8988T (cell line): Measurements from ENCODE around the gene GCA.

Source experiments
- DNase-seq: peaks from one replicate; pipeline ENCODE4 v3.0.0; 2011

GCA gene

DNA sequence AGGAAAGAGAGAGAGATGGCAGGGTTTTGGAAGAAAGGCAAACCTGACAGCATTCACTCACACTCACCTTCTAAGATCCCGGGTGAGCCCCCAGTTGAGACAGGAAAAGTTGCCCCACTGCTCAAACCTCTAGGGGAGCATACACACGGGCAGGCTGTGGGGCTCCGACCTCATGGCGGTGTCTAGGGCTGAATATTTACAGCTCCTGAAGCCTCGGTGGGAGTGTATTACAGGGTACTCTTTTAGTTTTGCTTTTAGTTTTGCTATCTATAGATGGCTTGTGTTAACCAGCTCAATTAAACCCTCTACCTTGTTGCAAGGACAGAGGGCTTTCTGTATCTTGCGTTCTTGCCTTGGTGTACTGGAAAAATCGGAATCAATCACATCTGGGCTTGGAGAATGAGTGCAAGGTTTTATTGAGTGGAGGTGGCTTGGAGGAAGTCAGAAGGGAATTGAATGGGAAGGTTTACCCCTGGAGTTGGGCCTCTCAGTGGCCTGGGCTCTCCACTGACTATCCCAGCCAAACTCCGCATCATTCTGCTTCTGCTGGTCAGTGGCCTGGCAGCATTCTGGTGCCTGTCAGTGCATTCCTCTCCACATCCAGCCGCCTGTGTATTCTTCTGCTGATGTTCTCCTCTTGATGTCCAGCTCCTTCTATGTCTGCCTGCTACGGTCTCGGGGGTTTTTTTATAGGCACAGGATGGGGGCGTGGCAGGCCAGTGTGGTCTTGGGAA lies 15.3 kb upstream of the GCA start:
- DNase-seq, result no peak

DNA sequence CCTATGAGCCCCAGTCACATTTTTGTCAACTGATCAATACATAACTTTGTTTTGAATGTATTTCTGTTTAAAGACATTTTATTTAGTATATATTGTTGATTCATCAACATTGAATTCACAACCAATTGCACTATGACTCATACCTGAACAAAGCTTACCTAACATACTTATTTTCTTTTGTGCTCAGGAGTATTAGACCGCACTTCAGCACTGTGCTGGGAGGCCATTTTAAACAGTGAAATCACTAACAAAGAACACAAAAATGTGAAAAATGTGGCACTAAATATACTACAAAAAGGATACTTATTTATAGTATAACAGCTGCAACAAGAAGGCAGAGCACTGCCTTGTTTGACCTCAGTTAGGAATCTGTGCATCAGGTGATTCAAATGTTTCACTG lies 13.1 kb upstream of the GCA start:
- DNase-seq, result no peak

DNA sequence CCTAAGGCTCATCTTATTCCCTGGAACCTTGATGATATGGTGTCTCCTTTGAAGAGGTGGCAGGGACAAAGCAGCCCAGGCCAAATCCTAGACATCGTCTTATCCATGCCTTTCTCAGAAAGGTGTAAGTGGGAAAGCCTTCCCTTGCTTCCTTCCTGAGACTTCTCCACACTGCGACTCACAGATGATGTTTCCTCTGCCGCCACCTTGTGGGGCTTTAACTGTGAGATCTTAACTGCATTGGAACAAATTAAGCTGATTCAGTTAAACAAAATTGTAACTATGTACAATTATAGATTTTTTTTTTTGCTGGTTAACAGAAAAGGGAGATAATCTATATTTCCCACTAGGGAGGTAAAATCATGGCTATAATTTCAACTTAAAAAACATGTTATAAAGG lies 10.0 kb upstream of the GCA start:
- no peak for DNase-seq

DNA sequence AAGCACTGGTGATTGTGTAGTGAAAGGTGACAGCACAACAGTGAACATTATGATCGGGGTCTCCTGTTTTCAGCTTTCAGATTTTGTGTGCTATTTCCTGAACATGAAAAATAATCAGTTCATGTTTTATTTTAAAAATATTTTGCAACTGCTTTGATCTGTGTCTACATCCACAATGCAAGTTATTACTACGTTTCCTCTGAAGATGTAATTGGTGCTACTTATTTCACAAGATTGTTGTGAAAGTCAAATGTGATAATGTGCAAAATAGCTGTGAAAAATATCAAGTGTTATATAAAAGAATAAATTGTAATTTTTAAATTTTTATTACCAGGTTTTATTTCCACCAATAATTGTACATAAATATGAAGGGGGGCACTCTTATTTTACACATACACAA lies 6.1 kb upstream of the GCA start:
- no peak for DNase-seq

DNA sequence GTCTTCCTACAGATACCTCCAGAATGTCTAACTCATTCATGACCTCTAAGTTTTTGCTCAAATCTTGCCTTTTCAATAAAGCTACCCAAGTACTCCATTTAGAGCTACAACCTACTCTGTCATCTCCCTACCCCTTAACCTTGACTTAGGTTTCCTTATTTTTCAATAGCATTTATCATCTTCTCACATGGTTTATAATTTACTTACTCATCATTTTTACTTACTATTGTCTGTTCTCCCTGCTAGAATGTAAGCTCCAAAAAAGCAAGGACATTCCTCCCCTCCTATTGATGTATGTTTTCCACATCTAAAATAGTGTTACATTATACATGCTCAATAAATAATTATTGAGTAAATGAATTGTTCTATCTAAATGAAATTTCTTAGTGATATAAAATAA lies 3.1 kb upstream of the GCA start:
- no peak for DNase-seq

DNA sequence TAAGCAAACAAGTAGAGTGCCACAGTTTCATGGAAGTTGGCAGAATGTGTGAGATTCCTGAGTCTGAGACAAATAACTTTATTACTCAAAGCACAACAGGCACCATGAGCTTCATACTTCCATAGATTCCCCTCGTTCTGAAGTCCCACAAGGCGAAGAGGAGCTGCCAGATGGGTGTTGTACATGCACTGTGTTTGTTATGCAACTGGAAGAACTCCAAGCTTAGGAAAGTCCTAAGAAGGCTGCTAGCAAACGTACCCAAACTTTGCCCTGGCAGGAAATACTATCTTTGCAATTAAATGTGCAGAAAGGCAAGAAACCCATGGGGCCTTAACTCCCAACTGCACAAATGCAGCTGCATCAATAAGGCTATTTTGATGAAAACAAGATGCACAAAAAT lies 1.6 kb upstream of the GCA start:
- DNase-seq, result no peak

DNA sequence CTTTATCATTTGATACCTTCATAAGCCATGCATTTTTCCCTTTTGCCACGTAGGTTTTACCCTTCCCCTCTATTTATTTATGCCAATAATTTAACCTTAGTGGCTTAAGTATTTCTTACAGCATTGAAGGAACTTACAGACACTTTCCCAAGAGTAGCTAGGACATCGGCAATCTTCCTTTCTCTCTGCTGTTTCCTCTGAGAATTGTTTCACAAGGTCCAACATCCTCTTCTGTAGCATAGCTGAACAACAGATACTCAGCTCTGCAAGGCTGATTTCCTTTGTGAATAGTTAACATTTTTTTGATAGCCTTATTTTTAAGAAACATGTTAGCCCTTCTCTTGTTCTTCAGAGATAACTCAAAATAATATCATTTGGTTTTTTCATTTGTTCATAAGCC lies 1.1 kb upstream of the GCA start:
- DNase-seq, result no peak

DNA sequence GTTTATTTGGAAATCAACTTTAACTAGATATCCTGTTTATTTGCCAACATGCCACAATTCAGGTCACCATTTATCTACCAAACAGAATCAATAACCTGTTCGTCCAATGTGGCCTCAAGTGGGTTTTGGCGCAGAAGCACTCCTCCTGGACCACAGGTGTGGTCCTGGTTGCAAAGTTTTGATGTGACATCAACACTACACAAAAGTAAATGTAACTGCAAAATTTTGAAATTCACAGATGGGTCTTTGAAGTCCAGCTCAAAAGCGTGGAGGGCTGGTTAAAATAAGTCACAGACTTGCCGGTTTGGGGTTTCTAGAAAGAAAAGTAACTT lies 474 bp upstream of the GCA start:
- DNase-seq, result no peak

DNA sequence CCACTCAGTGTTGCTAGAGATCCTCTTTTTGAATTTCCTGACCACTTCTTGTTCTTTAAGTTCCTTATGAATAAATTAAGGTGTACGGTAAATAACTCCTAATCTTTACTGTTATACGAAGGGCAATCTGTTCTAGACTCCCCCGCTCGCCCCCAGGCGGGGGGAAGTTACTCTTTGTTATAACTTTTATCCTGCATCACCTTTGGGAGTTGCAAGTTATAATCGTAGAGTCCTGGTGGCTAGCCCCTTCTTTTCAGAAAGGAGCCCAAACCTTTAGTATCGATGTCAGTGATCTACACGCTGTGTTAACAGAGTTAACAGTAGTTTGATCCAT lies 652 bp downstream of the GCA start:
- DNase-seq, result no peak

DNA sequence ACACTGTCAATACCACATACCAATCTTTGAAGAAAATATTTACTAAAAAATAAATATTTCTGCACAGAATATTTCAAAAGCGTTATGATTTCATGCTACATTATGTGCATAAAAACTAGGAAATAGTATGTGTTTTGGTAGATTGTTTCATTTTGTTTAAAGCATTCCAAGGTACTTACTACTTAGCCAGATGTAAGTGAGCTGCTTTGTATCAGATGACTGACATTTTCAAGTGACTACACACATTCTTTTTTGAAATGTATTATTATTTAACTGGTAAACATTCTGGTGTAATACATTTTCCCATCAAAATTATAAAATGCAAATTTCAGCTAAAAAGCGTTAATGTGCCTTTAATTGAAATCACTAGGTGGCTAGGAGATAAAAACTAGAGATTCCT lies 21.5 kb downstream of the GCA start:
- DNase-seq, result no peak

DNA sequence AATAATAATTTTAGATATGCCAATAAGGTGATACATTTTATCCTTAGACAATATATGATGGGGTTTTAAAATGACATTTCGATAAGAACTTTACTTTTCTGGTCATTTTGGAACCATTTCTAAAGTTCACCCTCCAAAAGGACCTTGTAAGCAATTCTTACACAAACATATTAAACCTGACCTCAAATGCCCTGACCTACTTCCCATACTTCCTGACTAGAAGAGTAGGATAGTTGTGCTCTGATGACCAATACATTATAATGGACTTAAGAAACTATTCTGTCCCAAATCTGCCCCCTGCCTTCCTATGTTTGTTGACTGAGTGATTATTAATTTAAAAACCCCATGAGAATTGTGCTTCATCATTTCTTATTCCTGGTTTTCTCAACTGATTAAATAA lies 24.6 kb downstream of the GCA start:
- no peak for DNase-seq

DNA sequence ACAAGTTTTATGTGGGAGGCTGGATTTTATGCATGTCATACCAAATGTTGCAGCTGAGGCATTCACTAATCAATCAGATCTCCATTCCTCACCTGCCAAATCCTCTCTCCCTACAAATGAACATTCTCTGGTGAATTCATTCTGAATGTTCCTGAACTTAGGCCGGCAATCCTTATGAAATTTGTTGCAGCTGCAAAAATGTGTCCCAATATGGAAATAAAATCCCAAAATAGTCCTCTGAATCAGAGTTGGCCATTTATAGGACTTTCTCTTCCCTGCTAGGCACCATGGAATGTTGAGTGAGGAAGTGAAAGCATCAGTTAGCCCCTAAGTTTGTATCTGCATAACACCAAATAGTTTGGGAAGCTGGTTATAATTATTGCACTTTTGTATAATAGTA lies 25.6 kb downstream of the GCA start:
- DNase-seq, result no peak

DNA sequence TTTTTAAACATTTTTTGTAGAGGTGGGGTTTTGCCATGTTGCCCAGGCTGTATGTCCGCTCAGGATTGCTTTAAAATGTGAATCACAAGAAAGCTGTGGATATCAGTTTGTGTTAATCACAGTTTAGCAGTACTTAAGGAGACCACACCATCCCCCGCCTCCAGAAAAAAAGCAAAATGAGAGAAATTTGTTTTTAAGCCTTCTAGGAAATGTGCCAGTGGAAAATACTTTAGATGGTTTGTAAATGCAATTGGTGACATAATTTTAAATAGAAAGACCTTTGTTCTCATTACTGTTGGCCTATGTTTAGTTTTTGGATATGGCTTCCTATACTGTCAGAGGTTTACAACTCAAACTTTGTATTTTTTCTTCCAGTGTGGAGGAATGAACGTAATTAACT lies 27.0 kb downstream of the GCA start:
- no peak for DNase-seq

DNA sequence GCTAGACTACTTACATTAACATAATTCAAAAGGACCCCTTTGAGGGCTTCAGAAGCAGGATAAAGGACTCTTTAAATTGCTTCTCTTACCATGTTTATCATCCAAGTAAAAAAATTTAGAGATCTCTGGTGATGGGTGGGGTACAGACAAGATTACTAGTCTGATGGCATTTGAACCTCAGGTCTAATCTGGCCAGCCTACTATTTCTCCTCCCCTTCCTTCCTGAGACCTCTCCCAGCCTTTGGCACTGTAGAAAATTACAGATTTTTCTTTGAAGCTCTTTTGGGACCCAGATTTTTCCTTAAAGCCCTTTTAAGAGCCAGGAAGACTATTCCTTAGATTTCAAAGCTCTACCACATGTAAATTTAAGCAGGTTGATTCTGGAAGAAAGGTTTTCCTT lies 28.9 kb downstream of the GCA start:
- DNase-seq, result no peak

DNA sequence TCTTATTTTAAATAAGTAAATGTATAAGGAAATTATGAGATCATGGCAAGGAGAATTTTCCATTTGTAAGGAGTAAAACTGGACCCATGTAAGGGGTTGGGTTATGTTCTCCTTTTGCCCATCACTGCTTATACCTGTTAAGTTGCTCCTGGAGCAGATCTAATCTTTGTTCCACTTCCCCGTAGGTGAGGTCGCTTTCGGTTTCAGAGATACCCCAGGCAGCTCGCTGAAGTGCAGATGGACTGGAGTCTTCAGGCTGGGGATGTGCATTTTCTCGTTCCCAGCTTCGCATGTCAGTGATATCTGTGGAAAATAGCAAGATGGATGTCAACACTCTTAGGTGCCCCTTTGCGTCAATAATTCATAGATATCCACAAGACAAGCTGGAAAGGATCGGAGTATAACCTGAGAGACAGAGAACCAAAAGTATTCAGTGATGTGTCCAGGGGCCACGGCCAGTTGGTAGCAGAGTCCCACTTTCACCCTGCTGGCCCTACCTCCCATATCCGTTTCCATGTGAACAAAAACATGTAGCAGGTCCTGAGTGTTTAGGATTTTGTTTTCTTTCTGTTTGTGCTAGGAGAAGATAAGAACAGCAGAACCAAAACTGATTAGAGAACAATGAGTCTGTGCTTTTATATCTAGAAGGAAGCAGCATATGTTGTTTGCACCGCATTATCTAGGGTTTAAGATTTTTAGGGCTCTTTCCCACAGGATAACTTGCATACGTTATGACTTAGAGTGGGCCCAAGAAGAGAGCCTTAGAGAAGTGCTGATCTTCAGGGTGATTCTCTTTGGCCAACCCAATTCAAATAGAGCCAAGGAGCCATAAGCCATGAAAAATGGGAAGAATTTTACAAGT lies 36.0 kb downstream of the GCA start:
- DNase-seq, result no peak

DNA sequence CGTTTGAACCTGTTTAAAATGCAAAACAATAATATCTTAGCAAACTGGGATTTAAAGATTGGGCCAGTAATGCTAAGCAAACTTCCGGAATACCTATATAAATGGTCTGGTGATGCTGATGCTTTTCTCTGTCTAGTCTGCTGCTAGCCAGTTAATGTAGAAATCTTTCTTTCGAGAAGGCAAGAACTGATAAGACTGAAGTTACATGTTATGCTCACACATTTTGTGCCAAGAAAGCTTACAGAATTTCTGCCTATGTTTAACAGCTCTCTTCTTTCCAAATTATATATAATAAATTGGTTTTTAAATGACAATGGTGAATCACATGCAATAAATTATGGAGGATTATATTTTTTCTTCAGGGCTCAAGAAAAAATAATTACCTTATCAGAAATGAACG lies 37.9 kb downstream of the GCA start:
- DNase-seq, result no peak

DNA sequence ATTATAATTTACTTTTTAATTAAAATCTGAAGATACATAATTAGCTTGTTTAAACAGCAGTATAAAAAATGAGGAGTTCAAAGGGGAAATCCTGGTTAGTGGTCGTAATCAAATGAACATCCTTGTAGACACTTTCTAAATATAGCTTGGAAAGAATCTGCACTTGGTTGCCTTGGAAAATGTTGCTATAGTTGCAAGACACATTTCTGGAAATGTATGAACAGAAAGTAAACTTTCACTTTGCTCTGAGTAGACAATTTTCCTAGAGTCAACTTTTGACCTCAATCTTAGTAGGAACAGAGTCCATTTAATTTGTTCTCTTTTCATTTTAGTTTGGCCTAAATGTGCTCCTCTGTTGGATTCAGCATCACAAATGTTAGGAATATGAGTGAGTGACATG lies 38.3 kb downstream of the GCA start:
- DNase-seq, result no peak

DNA sequence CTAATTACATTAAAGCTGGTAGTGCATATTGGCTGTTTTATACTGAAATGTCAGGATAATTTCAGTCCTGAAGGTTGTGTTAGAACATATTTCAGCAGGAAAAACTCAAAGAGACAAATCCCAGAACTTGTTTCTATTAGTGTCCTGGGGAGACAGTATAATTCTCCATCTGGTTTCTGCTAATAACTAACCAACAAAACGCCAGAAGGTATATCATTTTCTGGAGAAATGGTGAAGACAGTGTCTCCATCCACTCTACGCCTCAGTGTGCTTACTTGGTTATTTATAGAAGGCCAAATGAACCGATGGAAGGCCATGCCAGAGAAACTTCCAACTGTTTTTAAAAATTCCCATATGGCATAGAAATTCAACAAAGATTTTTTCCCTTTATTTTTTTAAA lies 41.6 kb downstream of the GCA start:
- no peak for DNase-seq

DNA sequence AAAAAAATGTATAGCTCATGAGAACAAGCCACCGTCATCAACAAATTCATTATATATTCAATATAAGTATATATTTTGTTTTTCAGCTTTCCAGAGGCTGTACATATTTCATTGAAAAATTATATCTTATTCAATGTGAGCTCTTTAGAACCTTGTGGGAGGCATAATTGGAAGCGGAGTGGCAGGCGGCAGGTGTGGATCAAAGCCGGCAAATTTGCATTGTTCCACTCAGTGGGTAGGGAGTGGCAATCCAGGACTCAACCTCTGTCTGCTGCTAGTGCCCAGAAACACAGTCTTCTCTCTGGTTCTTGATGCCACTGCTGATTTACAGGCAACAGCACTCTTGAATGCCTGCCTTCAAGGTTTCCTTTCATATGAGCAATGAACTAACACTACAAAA lies 46.9 kb downstream of the GCA start:
- no peak for DNase-seq

DNA sequence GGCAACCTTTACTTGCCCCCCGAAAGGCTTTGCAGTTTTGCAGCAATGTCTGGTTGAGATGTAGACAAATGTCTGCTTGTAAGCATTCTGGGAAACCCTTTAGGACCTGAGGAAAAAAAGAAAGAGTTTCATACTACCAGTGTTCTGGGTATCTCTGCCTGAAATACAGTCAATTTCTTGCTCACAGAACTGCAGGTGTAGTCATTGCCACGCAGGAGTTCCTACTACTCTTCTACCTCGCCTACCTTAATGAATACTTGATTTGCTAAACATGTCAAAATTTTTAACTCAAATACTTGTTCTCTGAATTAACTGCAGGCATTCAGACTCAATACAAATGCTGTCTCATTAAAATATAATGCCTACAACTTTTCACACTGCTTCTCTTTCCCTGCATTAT lies 56.4 kb downstream of the GCA start:
- no peak for DNase-seq

DNA sequence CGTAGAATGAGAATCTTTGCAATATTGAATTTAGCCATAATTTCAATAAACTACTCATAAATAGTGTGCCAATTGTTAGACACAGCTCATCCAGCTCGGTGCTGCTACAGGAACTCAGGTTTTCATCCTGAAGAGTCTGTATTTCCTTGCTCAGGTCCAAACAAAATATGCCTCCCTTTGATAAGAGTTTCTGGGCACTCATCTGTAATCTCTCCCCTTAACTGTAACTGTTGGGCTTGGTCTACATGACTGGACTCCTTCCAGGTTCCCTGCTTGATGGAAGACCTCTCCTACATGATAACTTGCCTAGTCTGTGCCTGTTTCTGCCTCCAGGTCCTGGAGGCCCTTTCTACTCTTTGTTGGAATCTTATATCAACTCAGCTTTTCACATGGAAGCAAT lies 57.9 kb downstream of the GCA start:
- no peak for DNase-seq

DNA sequence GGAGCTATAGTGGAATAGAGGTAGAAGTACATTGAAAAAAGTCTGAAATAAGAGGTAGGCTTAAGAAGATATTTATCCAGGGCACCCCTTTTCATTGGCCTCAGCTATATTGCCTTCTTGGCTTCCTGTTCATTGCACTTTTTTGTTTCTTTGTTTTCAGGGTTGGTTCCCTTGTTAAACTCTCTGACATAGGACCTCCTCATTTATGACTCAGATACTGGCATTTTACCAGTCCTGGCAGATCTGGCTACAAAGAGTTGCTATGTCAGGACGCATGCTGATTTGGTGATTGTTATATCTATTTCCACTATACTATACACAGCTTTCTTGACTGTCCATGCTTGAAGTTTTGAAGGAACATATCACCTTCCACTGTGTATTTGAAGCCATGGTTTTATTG lies 60.0 kb downstream of the GCA start:
- DNase-seq, result no peak
